K562 (cell line): ENCODE data around the gene TOMM40L. TPM values are rescaled to one million over a fixed set of nuclear protein-coding genes. Genes with fewer than 3 reads are reported as not detected.

ENCODE experiments used
- ARID2 ChIP-seq: fragments of 450-650 bp; IDR thresholded peaks from 2 replicates; pipeline ENCODE4 v1.6.1; 2017; ENCODE audit warnings: antibody characterized with exemption, mild to moderate bottlenecking
- BHLHE40 ChIP-seq: IDR thresholded peaks from 2 replicates; pipeline ENCODE4 v1.6.1; 2011; ENCODE audit warnings: low read length, improper control_type of control experiment
- CBFA2T2 ChIP-seq: fragments of 450-650 bp; conservative IDR thresholded peaks from 2 replicates; pipeline ENCODE4 v1.6.1; 2017; ENCODE audit warnings: mild to moderate bottlenecking
- EHMT2 ChIP-seq: fragments of 450-650 bp; IDR thresholded peaks from 2 replicates; pipeline ENCODE4 v1.6.1; 2018; ENCODE audit warnings: antibody characterized with exemption
- ELF4 ChIP-seq: fragments of 450-650 bp; formaldehyde crosslinking; IDR thresholded peaks from 2 replicates; pipeline ENCODE4 v1.4.0; 2022; ENCODE audit warnings: missing genetic modification characterization
- ERF ChIP-seq: fragments of 450-650 bp; formaldehyde crosslinking; IDR thresholded peaks from 2 replicates; pipeline ENCODE4 v1.4.0; 2020; ENCODE audit warnings: mild to moderate bottlenecking, mixed read lengths
- NR1H2 ChIP-seq: sonication (generic); formaldehyde crosslinking; IDR thresholded peaks from 2 replicates; pipeline ENCODE4 v1.4.0; 2020; ENCODE audit warnings: mild to moderate bottlenecking, missing genetic modification reagents
- PYGO2 ChIP-seq: fragments of 450-650 bp; IDR thresholded peaks from 2 replicates; pipeline ENCODE4 v1.6.1; 2016; ENCODE audit warnings: mild to moderate bottlenecking, missing genetic modification characterization, moderate library complexity, missing compliant biosample characterization
- TEAD1 ChIP-seq, 2 experiments: fragments of 450-650 bp in 1 of 2; sonication (generic) in 1 of 2; formaldehyde crosslinking; IDR thresholded peaks; 2 replicates each; pipeline versions ENCODE4 v1.4.0 to v1.8.0; 2020 to 2022; ENCODE audit warnings: mild to moderate bottlenecking in 2 of 2, missing genetic modification reagents in 1 of 2
- ZBTB8A ChIP-seq: fragments of 450-650 bp; IDR thresholded peaks from 2 replicates; pipeline ENCODE4 v1.6.1; 2018; ENCODE audit warnings: mild to moderate bottlenecking, moderate library complexity; ENCODE audit not compliant: partially characterized antibody
- ZNF217 ChIP-seq: sonication (generic); formaldehyde crosslinking; IDR thresholded peaks from 2 replicates; pipeline ENCODE4 v1.8.0; 2022; ENCODE audit warnings: mild to moderate bottlenecking, missing genetic modification reagents
- ZZZ3 ChIP-seq: fragments of 450-650 bp; IDR thresholded peaks from 2 replicates; pipeline ENCODE4 v1.6.1; 2016; ENCODE audit warnings: antibody characterized with exemption, mild to moderate bottlenecking, moderate library complexity
- polyA plus RNA-seq, 8 experiments: library from polyadenylated mRNA; depleted of rRNA in 4 of 8; stranded (reverse) in 5 of 8; unstranded in 3 of 8; fragments of >200 nt; fragmentation: Nextera tagmentation in 2 of 8; fragmentation: Illumina TruSeq in 1 of 8; extraction: Ambion mirVana in 2 of 8; extraction: Trizol in 1 of 8; gene quantifications; 2 replicates each; pipeline versions ENCODE4 v1.2.1 to v1.2.3, GENCODE V29; 2011 to 2014; ENCODE audit warnings: inconsistent platforms in 1 of 8, missing spikeins in 1 of 8
- total RNA-seq, 7 experiments: library from RNA; depleted of rRNA in 6 of 7; stranded (reverse); fragments of >200 nt in 6 of 7; fragmentation: Illumina TruSeq in 2 of 7; extraction: Trizol in 2 of 7; gene quantifications; 2 replicates each; pipeline versions ENCODE4 v1.2.1 to v1.2.3, GENCODE V29; 2011 to 2021; ENCODE audit warnings: low replicate concordance in 1 of 7
- TF ChIP-seq, protein P1 (sequence below): fragments of 200-800 bp; sonication (Bioruptor generic); IDR thresholded peaks from 2 replicates; pipeline ENCODE4 v1.6.1; 2016; ENCODE audit warnings: missing genetic modification characterization, missing compliant biosample characterization
- TF ChIP-seq, protein P2 (sequence below): fragments of 250-450 bp; sonication (Bioruptor Pico); IDR thresholded peaks from 2 replicates; pipeline ENCODE4 v1.4.0; 2020
- TF ChIP-seq, protein P3 (sequence below): fragments of 250-450 bp; sonication (Bioruptor Pico); IDR thresholded peaks from 2 replicates; pipeline ENCODE4 v1.5.0; 2021; ENCODE audit warnings: mild to moderate bottlenecking, borderline replicate concordance

The TOMM40L gene
- total and polyA plus RNA-seq, 9 of the 15 experiments (the other 6 are each of a cell fraction or from before 2014, with no cell fraction given), result 9.6 to 33.6 (median 25.2) TPM

DNA sequence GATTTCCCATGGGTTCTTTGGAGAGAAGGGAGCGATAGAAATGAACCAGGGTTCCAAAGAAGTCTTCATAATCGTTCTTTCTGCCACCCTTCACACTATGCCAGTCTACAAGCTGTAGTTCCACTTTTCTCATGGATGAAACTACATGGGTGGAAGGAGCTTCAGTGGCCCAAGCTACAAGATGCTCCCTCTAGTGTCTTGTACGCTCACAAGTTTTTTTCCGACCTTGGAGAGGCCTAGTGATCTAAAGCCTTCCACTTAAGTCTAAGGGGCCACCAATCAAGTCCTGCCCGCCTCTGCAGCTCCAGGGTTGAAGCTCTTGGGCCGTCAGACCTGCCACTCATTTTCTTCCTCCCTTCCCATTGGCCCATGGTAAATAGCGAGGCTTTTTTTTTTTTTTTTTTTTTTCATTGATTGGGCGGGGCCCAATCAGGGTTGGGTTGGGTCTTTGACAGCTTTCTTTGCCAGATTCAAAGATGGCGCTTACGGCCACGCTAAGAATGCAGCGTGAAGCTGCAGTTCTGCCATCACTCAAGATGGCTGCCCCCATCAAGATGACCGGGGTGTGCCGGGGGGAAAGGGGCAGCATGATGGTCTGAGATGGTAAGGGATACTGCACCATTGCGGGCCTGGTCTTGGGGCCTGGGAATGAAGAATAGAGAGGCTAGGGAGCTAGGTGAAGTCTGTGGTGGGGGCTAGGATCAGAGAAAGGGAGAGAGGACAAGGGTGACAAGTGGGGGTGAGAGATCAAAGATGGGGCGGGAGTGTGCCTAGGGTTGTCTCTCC lies at the start of gene TOMM40L (continued):
- TF ChIP-seq NR1H2 (no peak), ZBTB8A (no peak), ZNF217 (CRISPR knock-in tag) (no peak), ELF4 (CRISPR knock-in tag) (peak; percentile 69; the same call in 1 of the 2 replicates), ERF (CRISPR knock-in tag) (no peak), CBFA2T2 (no peak), EHMT2 (peak; percentile 67; the same call in 1 of the 2 replicates), ARID2 (no peak), ZZZ3 (no peak), BHLHE40 (0 out of 2 replicates have a peak, but pooled peaks have one; percentile 3), PYGO2 (tag) (no peak), TEAD1 (CRISPR knock-in tag; IDR thresholded peaks at IDR 0.05) (peak in 1 of 2 experiments; percentile 64; a peak in 1 of 4 replicates)
- TF ChIP-seq, protein P1, sequence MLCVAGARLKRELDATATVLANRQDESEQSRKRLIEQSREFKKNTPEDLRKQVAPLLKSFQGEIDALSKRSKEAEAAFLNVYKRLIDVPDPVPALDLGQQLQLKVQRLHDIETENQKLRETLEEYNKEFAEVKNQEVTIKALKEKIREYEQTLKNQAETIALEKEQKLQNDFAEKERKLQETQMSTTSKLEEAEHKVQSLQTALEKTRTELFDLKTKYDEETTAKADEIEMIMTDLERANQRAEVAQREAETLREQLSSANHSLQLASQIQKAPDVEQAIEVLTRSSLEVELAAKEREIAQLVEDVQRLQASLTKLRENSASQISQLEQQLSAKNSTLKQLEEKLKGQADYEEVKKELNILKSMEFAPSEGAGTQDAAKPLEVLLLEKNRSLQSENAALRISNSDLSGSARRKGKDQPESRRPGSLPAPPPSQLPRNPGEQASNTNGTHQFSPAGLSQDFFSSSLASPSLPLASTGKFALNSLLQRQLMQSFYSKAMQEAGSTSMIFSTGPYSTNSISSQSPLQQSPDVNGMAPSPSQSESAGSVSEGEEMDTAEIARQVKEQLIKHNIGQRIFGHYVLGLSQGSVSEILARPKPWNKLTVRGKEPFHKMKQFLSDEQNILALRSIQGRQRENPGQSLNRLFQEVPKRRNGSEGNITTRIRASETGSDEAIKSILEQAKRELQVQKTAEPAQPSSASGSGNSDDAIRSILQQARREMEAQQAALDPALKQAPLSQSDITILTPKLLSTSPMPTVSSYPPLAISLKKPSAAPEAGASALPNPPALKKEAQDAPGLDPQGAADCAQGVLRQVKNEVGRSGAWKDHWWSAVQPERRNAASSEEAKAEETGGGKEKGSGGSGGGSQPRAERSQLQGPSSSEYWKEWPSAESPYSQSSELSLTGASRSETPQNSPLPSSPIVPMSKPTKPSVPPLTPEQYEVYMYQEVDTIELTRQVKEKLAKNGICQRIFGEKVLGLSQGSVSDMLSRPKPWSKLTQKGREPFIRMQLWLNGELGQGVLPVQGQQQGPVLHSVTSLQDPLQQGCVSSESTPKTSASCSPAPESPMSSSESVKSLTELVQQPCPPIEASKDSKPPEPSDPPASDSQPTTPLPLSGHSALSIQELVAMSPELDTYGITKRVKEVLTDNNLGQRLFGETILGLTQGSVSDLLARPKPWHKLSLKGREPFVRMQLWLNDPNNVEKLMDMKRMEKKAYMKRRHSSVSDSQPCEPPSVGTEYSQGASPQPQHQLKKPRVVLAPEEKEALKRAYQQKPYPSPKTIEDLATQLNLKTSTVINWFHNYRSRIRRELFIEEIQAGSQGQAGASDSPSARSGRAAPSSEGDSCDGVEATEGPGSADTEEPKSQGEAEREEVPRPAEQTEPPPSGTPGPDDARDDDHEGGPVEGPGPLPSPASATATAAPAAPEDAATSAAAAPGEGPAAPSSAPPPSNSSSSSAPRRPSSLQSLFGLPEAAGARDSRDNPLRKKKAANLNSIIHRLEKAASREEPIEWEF (CRISPR knock-in tag), result no peak
- TF ChIP-seq, protein P2, sequence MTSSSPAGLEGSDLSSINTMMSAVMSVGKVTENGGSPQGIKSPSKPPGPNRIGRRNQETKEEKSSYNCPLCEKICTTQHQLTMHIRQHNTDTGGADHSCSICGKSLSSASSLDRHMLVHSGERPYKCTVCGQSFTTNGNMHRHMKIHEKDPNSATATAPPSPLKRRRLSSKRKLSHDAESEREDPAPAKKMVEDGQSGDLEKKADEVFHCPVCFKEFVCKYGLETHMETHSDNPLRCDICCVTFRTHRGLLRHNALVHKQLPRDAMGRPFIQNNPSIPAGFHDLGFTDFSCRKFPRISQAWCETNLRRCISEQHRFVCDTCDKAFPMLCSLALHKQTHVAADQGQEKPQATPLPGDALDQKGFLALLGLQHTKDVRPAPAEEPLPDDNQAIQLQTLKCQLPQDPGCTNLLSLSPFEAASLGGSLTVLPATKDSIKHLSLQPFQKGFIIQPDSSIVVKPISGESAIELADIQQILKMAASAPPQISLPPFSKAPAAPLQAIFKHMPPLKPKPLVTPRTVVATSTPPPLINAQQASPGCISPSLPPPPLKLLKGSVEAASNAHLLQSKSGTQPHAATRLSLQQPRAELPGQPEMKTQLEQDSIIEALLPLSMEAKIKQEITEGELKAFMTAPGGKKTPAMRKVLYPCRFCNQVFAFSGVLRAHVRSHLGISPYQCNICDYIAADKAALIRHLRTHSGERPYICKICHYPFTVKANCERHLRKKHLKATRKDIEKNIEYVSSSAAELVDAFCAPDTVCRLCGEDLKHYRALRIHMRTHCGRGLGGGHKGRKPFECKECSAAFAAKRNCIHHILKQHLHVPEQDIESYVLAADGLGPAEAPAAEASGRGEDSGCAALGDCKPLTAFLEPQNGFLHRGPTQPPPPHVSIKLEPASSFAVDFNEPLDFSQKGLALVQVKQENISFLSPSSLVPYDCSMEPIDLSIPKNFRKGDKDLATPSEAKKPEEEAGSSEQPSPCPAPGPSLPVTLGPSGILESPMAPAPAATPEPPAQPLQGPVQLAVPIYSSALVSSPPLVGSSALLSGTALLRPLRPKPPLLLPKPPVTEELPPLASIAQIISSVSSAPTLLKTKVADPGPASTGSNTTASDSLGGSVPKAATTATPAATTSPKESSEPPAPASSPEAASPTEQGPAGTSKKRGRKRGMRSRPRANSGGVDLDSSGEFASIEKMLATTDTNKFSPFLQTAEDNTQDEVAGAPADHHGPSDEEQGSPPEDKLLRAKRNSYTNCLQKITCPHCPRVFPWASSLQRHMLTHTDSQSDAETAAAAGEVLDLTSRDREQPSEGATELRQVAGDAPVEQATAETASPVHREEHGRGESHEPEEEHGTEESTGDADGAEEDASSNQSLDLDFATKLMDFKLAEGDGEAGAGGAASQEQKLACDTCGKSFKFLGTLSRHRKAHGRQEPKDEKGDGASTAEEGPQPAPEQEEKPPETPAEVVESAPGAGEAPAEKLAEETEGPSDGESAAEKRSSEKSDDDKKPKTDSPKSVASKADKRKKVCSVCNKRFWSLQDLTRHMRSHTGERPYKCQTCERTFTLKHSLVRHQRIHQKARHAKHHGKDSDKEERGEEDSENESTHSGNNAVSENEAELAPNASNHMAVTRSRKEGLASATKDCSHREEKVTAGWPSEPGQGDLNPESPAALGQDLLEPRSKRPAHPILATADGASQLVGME, result no peak
- TF ChIP-seq, protein P3, sequence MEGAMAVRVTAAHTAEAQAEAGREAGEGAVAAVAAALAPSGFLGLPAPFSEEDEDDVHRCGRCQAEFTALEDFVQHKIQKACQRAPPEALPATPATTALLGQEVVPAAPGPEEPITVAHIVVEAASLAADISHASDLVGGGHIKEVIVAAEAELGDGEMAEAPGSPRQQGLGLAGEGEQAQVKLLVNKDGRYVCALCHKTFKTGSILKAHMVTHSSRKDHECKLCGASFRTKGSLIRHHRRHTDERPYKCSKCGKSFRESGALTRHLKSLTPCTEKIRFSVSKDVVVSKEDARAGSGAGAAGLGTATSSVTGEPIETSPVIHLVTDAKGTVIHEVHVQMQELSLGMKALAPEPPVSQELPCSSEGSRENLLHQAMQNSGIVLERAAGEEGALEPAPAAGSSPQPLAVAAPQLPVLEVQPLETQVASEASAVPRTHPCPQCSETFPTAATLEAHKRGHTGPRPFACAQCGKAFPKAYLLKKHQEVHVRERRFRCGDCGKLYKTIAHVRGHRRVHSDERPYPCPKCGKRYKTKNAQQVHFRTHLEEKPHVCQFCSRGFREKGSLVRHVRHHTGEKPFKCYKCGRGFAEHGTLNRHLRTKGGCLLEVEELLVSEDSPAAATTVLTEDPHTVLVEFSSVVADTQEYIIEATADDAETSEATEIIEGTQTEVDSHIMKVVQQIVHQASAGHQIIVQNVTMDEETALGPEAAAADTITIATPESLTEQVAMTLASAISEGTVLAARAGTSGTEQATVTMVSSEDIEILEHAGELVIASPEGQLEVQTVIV, result no peak
